OCI-LY7 (cell line): ENCODE data around the gene OR2V1. TPM values are rescaled to one million over a fixed set of nuclear protein-coding genes. Genes with fewer than 3 reads are reported as not detected.
"Not testable (repeated sequence)": the region's sequence is repeated elsewhere in the genome, so short reads cannot be mapped to it uniquely, and the experiment has no call there.

Experiments used
- BruUV-seq: library from RNA; stranded (reverse); fragments of 400-500 nt; replicated peaks from 2 replicates; lab custom pipeline; 2021; lab: Mats Ljungman, UMichigan
- CTCF ChIA-PET: fragments of 300-600 bp; sonication (Branson Sonifier 250); formaldehyde crosslinking; loops from one replicate; lab custom pipeline; 2022; ENCODE audit warnings: antibody characterized with exemption; ENCODE audit not compliant: unreplicated experiment; lab: Charles Lee
- POLR2A ChIA-PET: fragments of 300-600 bp; sonication (Branson Sonifier 250); formaldehyde crosslinking; loops from one replicate; lab custom pipeline; 2022; ENCODE audit warnings: antibody characterized with exemption; lab: Charles Lee
- DNase-seq: peaks from one replicate; pipeline ENCODE4 v3.0.0-alpha.2; 2015; ENCODE audit warnings: low spot score
- H2AFZ ChIP-seq: fragments of 200-600 bp; sonication (generic), shearing (Covaris generic); 2 replicates; pipeline ENCODE4 v1.6.1; 2014; ENCODE audit warnings: mild to moderate bottlenecking, antibody characterized with exemption, low read length, moderate library complexity
- H3K27ac ChIP-seq: fragments of 200-600 bp; sonication (generic); 2 replicates; pipeline ENCODE4 v1.5.1; 2014; ENCODE audit warnings: mixed run types, low read depth, mild to moderate bottlenecking, moderate library complexity, low read length, inconsistent platforms; ENCODE audit not compliant: poor library complexity, severe bottlenecking
- H3K36me3 ChIP-seq: fragments of 200-600 bp; sonication (generic); 2 replicates; pipeline ENCODE4 v1.6.1; 2014; ENCODE audit warnings: mild to moderate bottlenecking, antibody characterized with exemption, low read length, moderate library complexity, mixed read lengths; ENCODE audit not compliant: insufficient read depth
- H3K4me1 ChIP-seq: fragments of 200-600 bp; sonication (generic); 2 replicates; pipeline ENCODE4 v1.5.1; 2014; ENCODE audit warnings: mild to moderate bottlenecking, low read length; ENCODE audit not compliant: insufficient read depth, poor library complexity, severe bottlenecking
- H3K4me2 ChIP-seq: fragments of 200-600 bp; sonication (generic); 2 replicates; pipeline ENCODE4 v1.6.1; 2014; ENCODE audit warnings: mild to moderate bottlenecking, low read length
- H3K4me3 ChIP-seq: fragments of 200-600 bp; sonication (generic); 2 replicates; pipeline ENCODE4 v1.5.1; 2014; ENCODE audit warnings: mild to moderate bottlenecking, low read depth, low read length; ENCODE audit not compliant: poor library complexity, severe bottlenecking
- H3K79me2 ChIP-seq: fragments of 200-600 bp; sonication (generic); 2 replicates; pipeline ENCODE4 v1.6.1; 2016; ENCODE audit warnings: low read depth, mild to moderate bottlenecking, low read length, moderate library complexity, mixed read lengths; ENCODE audit not compliant: insufficient read depth
- H3K9me2 ChIP-seq: fragments of 200-600 bp; sonication (generic); 2 replicates; pipeline ENCODE4 v1.6.1; 2016; ENCODE audit warnings: mild to moderate bottlenecking, low read length, mixed read lengths; ENCODE audit not compliant: insufficient read depth
- H3K9me3 ChIP-seq: fragments of 200-600 bp; sonication (generic); 2 replicates; pipeline ENCODE4 v1.6.1; 2014; ENCODE audit warnings: mild to moderate bottlenecking, mixed run types, low read length, mixed read lengths
- H4K20me1 ChIP-seq: fragments of 200-600 bp; sonication (generic); 2 replicates; pipeline ENCODE4 v1.6.1; 2014; ENCODE audit warnings: mild to moderate bottlenecking, antibody characterized with exemption, low read length, moderate library complexity, mixed read lengths; ENCODE audit not compliant: insufficient read depth
- EZH2phosphoT487 ChIP-seq: fragments of 200-600 bp; sonication (generic); IDR thresholded peaks from 2 replicates; pipeline ENCODE4 v1.6.1; 2018; ENCODE audit warnings: low read depth, borderline replicate concordance, mild to moderate bottlenecking, mixed run types, antibody characterized with exemption, low read length, moderate library complexity, mixed read lengths
- intact Hi-C: fragments of 100-400 bp; cut with micrococcal nuclease; formaldehyde crosslinking; loops from one replicate; pipeline ENCODE4 v1.10.0; 2022; ENCODE audit not compliant: unreplicated experiment
- total RNA-seq, 2 experiments: library from RNA; depleted of rRNA in 1 of 2; stranded (reverse); fragments of >200 nt in 1 of 2; shearing (Covaris generic) in 1 of 2; gene quantifications; 2 replicates each; pipeline ENCODE4 v1.2.3, GENCODE V29; 2014 to 2022
- TF ChIP-seq, protein P1 (sequence below): fragments of 200-600 bp; sonication (generic); conservative IDR thresholded peaks from 2 replicates; pipeline ENCODE4 v1.5.1; 2014; ENCODE audit warnings: mild to moderate bottlenecking, antibody characterized with exemption, low read length, moderate library complexity, mixed read lengths

Gene OR2V1
- total RNA-seq, 2 experiments from 2014 or later: not detected

DNA sequence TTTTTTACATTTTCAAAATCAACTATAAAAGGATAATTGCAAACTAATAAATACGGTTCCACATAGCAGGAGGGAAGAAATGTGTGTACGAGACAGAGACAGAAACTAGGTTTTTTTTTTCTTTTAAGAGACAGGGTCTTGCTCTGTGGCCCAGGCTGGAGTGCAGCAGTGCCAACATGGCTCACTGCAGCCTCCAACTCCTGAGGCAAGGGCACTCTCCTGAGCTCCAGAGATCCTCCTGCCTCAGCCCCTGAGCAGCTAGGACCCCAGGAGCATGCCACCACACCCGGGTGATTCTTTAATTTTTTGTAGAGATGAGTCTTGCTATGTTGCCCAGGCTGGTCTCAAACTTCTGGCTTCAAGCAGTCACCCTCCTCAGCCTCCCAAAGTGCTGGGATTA is 2.1 kb upstream of the OR2V1 start:
- no peaks in the 10 kb centered on the region for H4K20me1 ChIP-seq
- H2AFZ ChIP-seq: no peak overlapping the region
- POLR2A ChIA-PET: no interaction called here
- no peak overlapping the region for H3K4me3 ChIP-seq
- no peak for DNase-seq
- no peak overlapping the region for H3K27ac ChIP-seq
- no peaks in the 10 kb centered on the region for H3K4me1 ChIP-seq
- H3K36me3 ChIP-seq: no peaks in the 10 kb centered on the region
- intact Hi-C loops: no loop called here
- TF ChIP-seq, protein P1, sequence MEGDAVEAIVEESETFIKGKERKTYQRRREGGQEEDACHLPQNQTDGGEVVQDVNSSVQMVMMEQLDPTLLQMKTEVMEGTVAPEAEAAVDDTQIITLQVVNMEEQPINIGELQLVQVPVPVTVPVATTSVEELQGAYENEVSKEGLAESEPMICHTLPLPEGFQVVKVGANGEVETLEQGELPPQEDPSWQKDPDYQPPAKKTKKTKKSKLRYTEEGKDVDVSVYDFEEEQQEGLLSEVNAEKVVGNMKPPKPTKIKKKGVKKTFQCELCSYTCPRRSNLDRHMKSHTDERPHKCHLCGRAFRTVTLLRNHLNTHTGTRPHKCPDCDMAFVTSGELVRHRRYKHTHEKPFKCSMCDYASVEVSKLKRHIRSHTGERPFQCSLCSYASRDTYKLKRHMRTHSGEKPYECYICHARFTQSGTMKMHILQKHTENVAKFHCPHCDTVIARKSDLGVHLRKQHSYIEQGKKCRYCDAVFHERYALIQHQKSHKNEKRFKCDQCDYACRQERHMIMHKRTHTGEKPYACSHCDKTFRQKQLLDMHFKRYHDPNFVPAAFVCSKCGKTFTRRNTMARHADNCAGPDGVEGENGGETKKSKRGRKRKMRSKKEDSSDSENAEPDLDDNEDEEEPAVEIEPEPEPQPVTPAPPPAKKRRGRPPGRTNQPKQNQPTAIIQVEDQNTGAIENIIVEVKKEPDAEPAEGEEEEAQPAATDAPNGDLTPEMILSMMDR: no peak
- TF ChIP-seq EZH2phosphoT487: no peak
- CTCF ChIA-PET: no interaction called here
- no peak overlapping the region for H3K4me2 ChIP-seq
- peaks cover 8% of the 10 kb centered on the region; the same call in 1 of the 2 replicates for H3K9me3 ChIP-seq
- BruUV-seq: no TSS peak
- H3K9me2 ChIP-seq: no peaks in the 10 kb centered on the region
- H3K79me2 ChIP-seq: no peaks in the 10 kb centered on the region

DNA sequence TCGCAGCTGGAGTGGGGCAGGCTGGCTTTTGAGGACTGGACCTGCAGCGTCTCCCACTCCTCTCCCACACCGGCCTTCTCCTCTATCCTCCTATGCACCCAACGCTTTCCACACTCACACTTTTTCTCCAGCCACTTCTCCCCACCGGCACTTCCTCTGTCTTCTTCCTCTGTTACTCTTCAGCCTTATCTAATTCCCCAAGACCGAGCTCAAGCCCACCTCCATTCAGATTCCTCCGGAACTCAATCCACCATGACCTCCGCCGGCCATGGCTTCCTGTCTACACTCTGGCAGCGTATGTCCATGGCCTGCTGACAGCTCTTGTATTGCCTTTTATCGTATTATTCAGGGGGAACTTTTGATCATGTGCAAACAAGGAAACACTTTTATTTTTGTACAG is 545 bp upstream of the OR2V1 start:
- no TSS peak for BruUV-seq
- POLR2A ChIA-PET: no interaction called here
- Histone ChIP-seq H3K9me3 (peaks cover 6% of the 10 kb centered on the region; the same call in 1 of the 2 replicates), H3K4me2 (no peak overlapping the region), H3K4me3 (no peak overlapping the region), H3K36me3 (no peaks in the 10 kb centered on the region), H2AFZ (no peak overlapping the region), H4K20me1 (no peaks in the 10 kb centered on the region), H3K4me1 (no peaks in the 10 kb centered on the region), H3K9me2 (no peaks in the 10 kb centered on the region), H3K27ac (no peak overlapping the region), H3K79me2 (no peaks in the 10 kb centered on the region)
- TF ChIP-seq, protein P1: no peak
- no peak for TF ChIP-seq EZH2phosphoT487
- intact Hi-C loops: no loop called here
- CTCF ChIA-PET: no interaction called here
- DNase-seq: no peak

DNA sequence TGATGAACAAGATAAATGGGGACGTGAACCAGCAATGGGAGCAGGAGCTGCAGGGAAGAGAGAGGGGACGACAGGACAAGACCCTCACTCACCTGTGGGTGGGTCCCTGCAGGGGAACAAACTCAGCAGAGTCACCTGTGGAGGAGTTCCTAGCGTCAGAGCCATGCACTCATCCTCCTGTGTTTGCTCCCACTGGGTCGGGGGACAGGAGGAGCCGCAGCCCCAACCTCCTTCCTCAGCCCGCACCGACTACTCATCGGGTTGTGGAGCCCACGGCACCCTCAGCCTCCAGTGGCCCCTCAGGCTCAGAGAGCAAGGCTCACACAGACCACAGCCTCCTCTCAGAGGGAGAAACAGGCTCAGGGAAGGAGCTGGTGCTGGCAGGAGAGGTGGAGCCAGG is 888 bp downstream of the OR2V1 start:
- H4K20me1 ChIP-seq, H3K9me2 ChIP-seq, H3K9me3 ChIP-seq, CTCF ChIA-PET, H3K4me1 ChIP-seq, BruUV-seq, H3K36me3 ChIP-seq, H3K4me2 ChIP-seq, intact Hi-C loops, H2AFZ ChIP-seq, H3K79me2 ChIP-seq, DNase-seq, H3K4me3 ChIP-seq, POLR2A ChIA-PET, H3K27ac ChIP-seq: not testable (repeated sequence)
